Gastrocnemius medialis (tissue), 4 donors: ENCODE data around the gene CAMTA2. TPM values are rescaled to one million over a fixed set of nuclear protein-coding genes. Genes with fewer than 3 reads are reported as not detected.

Experiments
- ATAC-seq, 2 donors: fragments of 150-250 bp; one replicate each; pipeline ENCODE4 v1.9.1; 2016
- DNase-seq, 2 donors: peaks; one replicate each; pipeline ENCODE4 v3.0.0-alpha.2; 2019
- H3K27ac ChIP-seq, 4 donors: fragments of 200-600 bp; sonication (generic); 1 replicate in 1 of 4; 2 replicates in 3 of 4; pipeline ENCODE4 v1.5.1; 2016 to 2018; ENCODE audit warnings: mild to moderate bottlenecking in 2 of 4, moderate library complexity in 1 of 4
- H3K27me3 ChIP-seq, 3 donors: fragments of 200-600 bp; sonication (generic) in 2 of 3; 1 replicate in 1 of 3; 2 replicates in 2 of 3; pipeline versions ENCODE4 v1.5.1 to v1.6.0; 2016 to 2019; ENCODE audit warnings: mild to moderate bottlenecking in 1 of 3, moderate library complexity in 1 of 3
- H3K36me3 ChIP-seq, 2 donors: fragments of 200-600 bp; sonication (generic) in 1 of 2; one replicate each; pipeline ENCODE4 v1.5.1; 2017 to 2018
- H3K4me1 ChIP-seq, 2 donors: fragments of 200-600 bp; sonication (generic) in 1 of 2; one replicate each; pipeline ENCODE4 v1.5.1; 2016 to 2017; ENCODE audit warnings: mild to moderate bottlenecking in 2 of 2
- H3K4me3 ChIP-seq, 4 donors: fragments of 200-600 bp; sonication (generic) in 3 of 4; 1 replicate in 1 of 4; 2 replicates in 3 of 4; pipeline ENCODE4 v1.5.1; 2016 to 2019; ENCODE audit warnings: mild to moderate bottlenecking in 2 of 4
- H3K9me3 ChIP-seq, 3 donors: fragments of 200-600 bp; sonication (generic) in 2 of 3; 1 replicate in 1 of 3; 2 replicates in 2 of 3; pipeline ENCODE4 v1.5.1; 2016 to 2019
- CTCF ChIP-seq, 5 experiments: fragments of 450-650 bp in 3 of 5; fragments of 200-600 bp in 2 of 5; sonication (generic) in 2 of 5; IDR thresholded peaks in 4 of 5; conservative IDR thresholded peaks in 1 of 5; 1 replicate in 4 of 5; 2 replicates in 1 of 5; pipeline ENCODE4 v1.5.1; 2016 to 2019; ENCODE audit warnings: antibody characterized with exemption in 5 of 5, mild to moderate bottlenecking in 3 of 5, moderate library complexity in 3 of 5
- POLR2A ChIP-seq, 2 donors: fragments of 450-650 bp; IDR thresholded peaks; one replicate each; pipeline ENCODE4 v1.6.1; 2017; ENCODE audit warnings: antibody characterized with exemption in 2 of 2, mild to moderate bottlenecking in 2 of 2, moderate library complexity in 2 of 2
- in situ Hi-C, 4 donors: fragments of 200-750 bp; cut with MboI; loops; one replicate each; pipeline versions ENCODE4 v1.15.0 to v1.8.0; 2017; ENCODE audit warnings: low sequenced_read_pairs in 4 of 4
- intact Hi-C: fragments of 100-400 bp; cut with DNase I; formaldehyde crosslinking; loops from one replicate; pipeline ENCODE4 v1.15.1; 2023; ENCODE audit warnings: low total_unique reads
- total RNA-seq, 4 donors: library from RNA; depleted of rRNA; stranded (reverse); fragments of >200 nt; gene quantifications; one replicate each; pipeline versions ENCODE4 v1.1.0 to v1.2.3, GENCODE V29; 2016

CAMTA2 gene
- total RNA-seq, 4 donors from 2014 or later: 19.1 to 46.4 (median 36.4) TPM

DNA sequence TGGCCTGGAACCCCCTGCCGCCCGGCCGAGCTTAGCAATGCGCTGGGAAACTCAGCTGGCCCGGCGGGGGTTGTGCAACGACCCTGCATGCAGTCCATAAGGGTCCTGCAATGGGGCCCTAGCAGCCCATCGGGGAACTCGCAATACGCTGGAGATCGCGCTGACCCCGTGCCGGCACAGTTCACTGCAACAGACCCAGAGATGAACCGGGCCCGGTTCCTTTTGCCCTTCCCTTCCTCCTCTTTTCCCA is 48.0 kb downstream of the CAMTA2 start:
- intact Hi-C loops: loop anchor here (2.0 kb wide), 1 partner anchor 31 kb away; no protein-coding TSS in a partner anchor
- Histone ChIP-seq H3K4me1 (peaks cover 40 to 45% of the 10 kb centered on the region in 2 donors), H3K9me3 (no peaks in the 10 kb centered on the region), H3K27ac (peak overlapping the region; percentile 94 to 97 (median 94)), H3K4me3 (peak overlapping the region; percentile 91 to 98 (median 92)), H3K36me3 (peaks cover 0 to 42% of the 10 kb centered on the region in 2 donors), H3K27me3 (no peaks in the 10 kb centered on the region)
- DNase-seq: no peak
- in situ Hi-C loops: loop anchor here in 1 of 4 donors (5.0 kb wide), 1 partner anchor 43 kb away; no protein-coding TSS in a partner anchor
- TF ChIP-seq CTCF (IDR thresholded peaks at IDR 0.05 in 4 of 5, conservative IDR thresholded peaks at IDR 0.05 in 1 of 5): no peak
- no peak for TF ChIP-seq POLR2A (IDR thresholded peaks at IDR 0.05)
- ATAC-seq: peak in 1 of 2 donors; percentile 1

- Histone ChIP-seq H3K36me3 (peaks cover 0 to 36% of the 10 kb centered on the region in 2 donors), H3K4me1 (peaks cover 45 to 51% of the 10 kb centered on the region in 2 donors), H3K27me3 (no peaks in the 10 kb centered on the region), H3K4me3 (peak overlapping the region; percentile 91 to 98 (median 92)), H3K9me3 (no peaks in the 10 kb centered on the region), H3K27ac (peak overlapping the region; percentile 94 to 97 (median 94))
- DNase-seq: peak in 1 of 2 donors; percentile 68
- peak in 1 of 2 donors; percentile 2 for ATAC-seq
- in situ Hi-C loops: loop anchor here in 1 of 4 donors (5.0 kb wide), 1 partner anchor 43 kb away; no protein-coding TSS in a partner anchor
- TF ChIP-seq CTCF (IDR thresholded peaks at IDR 0.05 in 4 of 5, conservative IDR thresholded peaks at IDR 0.05 in 1 of 5) (no peak), POLR2A (IDR thresholded peaks at IDR 0.05) (peak in 1 of 2 donors; percentile 16)
- intact Hi-C loops: loop anchor here (2.0 kb wide), 1 partner anchor 30 kb away; no protein-coding TSS in a partner anchor
These were observed 48.6 kb downstream of the CAMTA2 start for GRCh38 chr17:4938688-4939545.

DNA sequence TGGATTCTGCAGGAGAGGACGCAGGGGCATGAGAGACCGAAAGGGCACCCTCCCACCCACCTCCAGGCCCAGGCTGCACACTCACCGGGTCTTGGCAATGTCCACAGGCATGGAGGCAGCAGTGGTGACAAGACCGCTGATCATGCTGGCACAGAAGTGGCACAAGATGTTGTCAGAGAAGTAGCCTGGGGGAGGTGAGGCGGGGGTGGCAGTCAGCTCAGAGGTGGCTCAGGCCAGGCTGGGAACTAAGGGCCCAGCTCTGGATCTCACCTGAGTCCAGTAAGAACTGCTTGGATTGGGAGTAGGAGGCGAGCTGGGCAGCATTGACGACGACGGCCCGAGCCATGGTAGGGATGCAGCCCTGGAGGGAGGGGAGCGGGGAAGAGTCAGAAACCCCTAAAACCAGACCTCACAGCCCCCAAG is 49.4 kb downstream of the CAMTA2 start:
- Histone ChIP-seq H3K9me3 (no peaks in the 10 kb centered on the region), H3K36me3 (peaks cover 0 to 28% of the 10 kb centered on the region in 2 donors), H3K27ac (peak overlapping the region; percentile 94 to 97 (median 94)), H3K4me1 (peaks cover 46 to 53% of the 10 kb centered on the region in 2 donors), H3K4me3 (peak overlapping the region in 2 of 4 donors; percentile 91 to 92), H3K27me3 (no peaks in the 10 kb centered on the region)
- no peak for ATAC-seq
- no peak for DNase-seq
- TF ChIP-seq CTCF (IDR thresholded peaks at IDR 0.05 in 4 of 5, conservative IDR thresholded peaks at IDR 0.05 in 1 of 5) (no peak), POLR2A (IDR thresholded peaks at IDR 0.05) (no peak)
- intact Hi-C loops (loop anchor here (2.0 kb wide), 1 partner anchor 29 kb away; no protein-coding TSS in a partner anchor), in situ Hi-C loops (loop anchor here in 1 of 4 donors (5.0 kb wide), 1 partner anchor 44 kb away; no protein-coding TSS in a partner anchor)

GRCh38 chr17:4937553-4937952 is 49.9 kb downstream of the CAMTA2 start:
- H3K4me3 ChIP-seq: no peak overlapping the region
- ATAC-seq (no peak), DNase-seq (no peak)
- no peaks in the 10 kb centered on the region for H3K27me3 ChIP-seq
- H3K36me3 ChIP-seq: peaks cover 0 to 23% of the 10 kb centered on the region in 2 donors
- peak overlapping the region; percentile 94 to 97 (median 94) for H3K27ac ChIP-seq
- H3K4me1 ChIP-seq: peaks cover 46 to 53% of the 10 kb centered on the region in 2 donors
- in situ Hi-C loops (loop anchor here in 1 of 4 donors (5.0 kb wide), 1 partner anchor 45 kb away; no protein-coding TSS in a partner anchor), intact Hi-C loops (no loop called here)
- TF ChIP-seq CTCF (IDR thresholded peaks at IDR 0.05 in 4 of 5, conservative IDR thresholded peaks at IDR 0.05 in 1 of 5) (no peak), POLR2A (IDR thresholded peaks at IDR 0.05) (no peak)
- no peaks in the 10 kb centered on the region for H3K9me3 ChIP-seq
